Measurements from ENCODE around the gene DLEC1. TPM values are rescaled to one million over a fixed set of nuclear protein-coding genes. Genes with fewer than 3 reads are reported as not detected.

DLEC1 gene
- total RNA-seq, 4 donors from 2014 or later: 3.7 to 96.0 (median 7.1) TPM

DNA sequence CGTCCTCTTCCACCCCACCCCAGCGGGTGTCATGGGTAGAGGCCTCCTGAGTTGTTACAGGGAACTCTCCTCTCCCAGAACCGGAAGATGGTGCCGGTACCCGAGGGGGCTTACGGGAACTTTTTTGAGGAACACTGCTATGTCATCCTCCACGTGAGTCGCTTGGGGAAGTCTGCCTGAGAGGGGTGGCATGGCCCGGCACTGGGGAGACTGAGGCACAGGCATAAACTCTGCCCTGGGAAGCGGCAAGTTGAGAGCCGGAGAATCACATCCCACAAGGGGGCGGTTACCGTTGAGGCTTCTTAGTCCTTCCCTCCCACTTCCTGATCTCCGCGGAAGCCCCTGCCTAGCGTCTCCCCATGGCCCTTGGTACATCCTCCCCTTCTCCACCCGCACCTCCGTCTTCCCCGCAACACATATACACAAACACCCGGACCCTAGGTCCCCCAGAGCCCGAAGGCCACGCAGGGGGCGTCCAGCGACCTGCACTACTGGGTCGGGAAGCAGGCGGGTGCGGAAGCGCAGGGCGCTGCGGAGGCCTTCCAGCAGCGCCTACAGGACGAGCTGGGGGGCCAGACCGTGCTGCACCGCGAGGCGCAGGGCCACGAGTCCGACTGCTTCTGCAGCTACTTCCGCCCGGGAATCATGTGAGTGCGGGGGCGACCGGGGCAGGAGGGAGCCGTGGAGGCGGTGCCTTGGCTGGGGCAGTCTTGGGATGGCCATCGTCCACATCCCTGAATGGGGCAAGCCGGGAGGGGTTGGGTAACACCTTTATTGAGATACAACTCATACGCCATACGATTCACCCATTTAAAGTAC, 45.0 kb upstream of the DLEC1 start:
- 1 to 2% methylated on average over 32 to 41 of the region's 49 CpGs for WGBS, 2 donors
- Histone ChIP-seq H3K36me3 (no peaks in the 10 kb centered on the region), H3K4me3 (peak overlapping the region; percentile 33 to 77 (median 62)), H3K4me1 (peaks cover 0 to 43% (median 26%) of the 10 kb centered on the region in 4 donors), H3K9me3 (no peaks in the 10 kb centered on the region), H3K27me3 (no peaks in the 10 kb centered on the region), H3K27ac (peak overlapping the region; percentile 40 to 88 (median 88))
- peak; percentile 56 to 64 for DNase-seq (ENCODE audit: low spot score in 2 of 2)
- TF ChIP-seq POLR2A (IDR thresholded peaks at IDR 0.05): peak; percentile 42 to 61
- TF ChIP-seq CTCF (IDR thresholded peaks at IDR 0.05): peak in 1 of 5 experiments; percentile 5
- TF ChIP-seq EP300 (IDR thresholded peaks at IDR 0.05): peak in 1 of 2 donors; percentile 86

DNA sequence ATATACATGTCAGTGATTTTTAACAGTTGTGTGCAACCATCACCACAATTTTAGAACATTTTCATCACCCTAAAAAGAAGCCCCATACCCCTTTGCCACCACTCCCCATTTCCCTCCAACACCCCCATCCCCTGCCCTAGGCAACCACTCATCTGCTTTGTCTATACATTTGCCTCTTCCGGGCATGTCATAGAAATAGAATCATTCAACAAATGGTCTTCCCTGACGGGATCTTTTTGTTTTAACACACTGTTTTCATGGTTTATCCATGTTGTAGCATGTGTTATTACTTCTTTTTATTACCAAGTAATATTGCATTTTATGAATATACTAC, 44.4 kb upstream of the DLEC1 start:
- DNase-seq (ENCODE audit: low spot score in 2 of 2): no peak
- peaks cover 0 to 48% (median 31%) of the 10 kb centered on the region in 4 donors for H3K4me1 ChIP-seq
- WGBS, 2 donors: 18 to 21% methylated on average over 2 of the region's 2 CpGs
- H3K36me3 ChIP-seq: no peaks in the 10 kb centered on the region
- H3K27me3 ChIP-seq: no peaks in the 10 kb centered on the region
- peak overlapping the region; percentile 33 to 77 (median 62) for H3K4me3 ChIP-seq
- H3K27ac ChIP-seq: peak overlapping the region; percentile 40 to 88 (median 88)
- no peaks in the 10 kb centered on the region for H3K9me3 ChIP-seq
- TF ChIP-seq POLR2A (IDR thresholded peaks at IDR 0.05) (no peak), EP300 (IDR thresholded peaks at IDR 0.05) (no peak), CTCF (IDR thresholded peaks at IDR 0.05) (no peak)

- Histone ChIP-seq H3K9me3 (no peaks in the 10 kb centered on the region), H3K36me3 (peaks cover 0 to 6% (median 0%) of the 10 kb centered on the region in 3 donors), H3K4me1 (peaks cover 0 to 48% (median 31%) of the 10 kb centered on the region in 4 donors), H3K4me3 (no peak overlapping the region), H3K27me3 (no peaks in the 10 kb centered on the region), H3K27ac (no peak overlapping the region)
- TF ChIP-seq EP300 (IDR thresholded peaks at IDR 0.05) (no peak), CTCF (IDR thresholded peaks at IDR 0.05) (no peak), POLR2A (IDR thresholded peaks at IDR 0.05) (no peak)
- WGBS, 2 donors: 81 to 84% methylated on average over 10 of the region's 10 CpGs
- no peak for DNase-seq (ENCODE audit: low spot score in 2 of 2)
These were observed 43.1 kb upstream of the DLEC1 start for GRCh38 chr3:37995652-37996641.

- Histone ChIP-seq H3K36me3 (peaks cover 0 to 15% (median 0%) of the 10 kb centered on the region in 3 donors), H3K9me3 (no peaks in the 10 kb centered on the region), H3K4me3 (no peak overlapping the region), H3K27me3 (no peaks in the 10 kb centered on the region), H3K27ac (no peak overlapping the region), H3K4me1 (peaks cover 0 to 48% (median 31%) of the 10 kb centered on the region in 4 donors)
- TF ChIP-seq EP300 (IDR thresholded peaks at IDR 0.05) (no peak), POLR2A (IDR thresholded peaks at IDR 0.05) (no peak), CTCF (IDR thresholded peaks at IDR 0.05) (peak; percentile 69 to 91 (median 87))
- WGBS, 2 donors: 46 to 58% methylated on average over 7 of the region's 7 CpGs
- DNase-seq (ENCODE audit: low spot score in 2 of 2): peak; percentile 64 to 88
These were observed 42.2 kb upstream of the DLEC1 start for GRCh38 chr3:37996785-37997301.

Measured in tibial nerve (tissue), 4 donors.